Testis (tissue), 2 donors: ENCODE results near the gene ARHGEF25.

Source experiments
- CTCF ChIP-seq, 3 experiments: fragments of 450-650 bp in 2 of 3; fragments of 200-600 bp in 1 of 3; sonication (generic) in 1 of 3; IDR thresholded peaks; one replicate each; pipeline ENCODE4 v1.5.1; 2016 to 2019; ENCODE audit warnings: antibody characterized with exemption in 3 of 3, mild to moderate bottlenecking in 2 of 3, moderate library complexity in 1 of 3
- POLR2A ChIP-seq: fragments of 450-650 bp; IDR thresholded peaks from one replicate; pipeline ENCODE4 v1.6.1; 2017; ENCODE audit warnings: antibody characterized with exemption, mild to moderate bottlenecking, moderate library complexity

GRCh38 chr12:57654042-57654441 lies 42.8 kb downstream of the ARHGEF25 start:
- no peak for TF ChIP-seq CTCF (IDR thresholded peaks at IDR 0.05)
- no peak for TF ChIP-seq POLR2A
